ENCODE data around the gene TIMM17B.

DNA sequence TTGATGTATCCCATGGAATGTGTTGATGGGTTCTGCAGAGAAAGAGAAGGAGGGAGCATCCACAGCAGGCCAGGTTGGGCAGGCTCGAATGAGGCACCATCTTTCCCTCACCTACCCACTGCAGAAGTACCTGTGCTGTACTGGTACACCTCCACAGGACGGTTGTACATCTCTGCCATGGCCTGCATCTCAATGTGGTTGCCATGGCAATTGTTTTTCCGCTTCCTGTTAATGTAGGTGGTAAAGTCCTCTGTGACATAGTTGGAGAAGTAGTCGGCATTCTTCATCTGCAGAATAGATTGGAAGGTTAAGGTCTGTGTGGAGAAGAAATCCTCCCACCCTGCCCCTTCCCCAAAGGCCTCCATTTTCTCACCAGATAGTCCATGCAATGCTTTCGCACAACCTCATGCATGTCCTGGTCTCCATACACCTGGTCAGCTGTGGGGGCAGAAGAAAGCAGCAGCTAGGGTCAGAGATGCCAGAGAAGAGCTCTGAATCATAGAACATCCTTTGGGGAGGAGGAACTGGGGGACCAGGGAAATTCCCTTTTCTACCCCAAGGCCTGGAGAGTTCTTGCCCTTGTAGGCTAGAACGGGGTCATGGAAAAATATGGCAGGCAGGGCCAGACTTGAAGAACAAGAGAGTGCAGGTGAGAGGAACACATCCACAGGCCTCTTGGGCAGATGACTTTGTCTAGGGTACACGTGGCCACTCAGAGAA is 37.2 kb upstream of the TIMM17B start:
- TF ChIP-seq, protein P1, sequence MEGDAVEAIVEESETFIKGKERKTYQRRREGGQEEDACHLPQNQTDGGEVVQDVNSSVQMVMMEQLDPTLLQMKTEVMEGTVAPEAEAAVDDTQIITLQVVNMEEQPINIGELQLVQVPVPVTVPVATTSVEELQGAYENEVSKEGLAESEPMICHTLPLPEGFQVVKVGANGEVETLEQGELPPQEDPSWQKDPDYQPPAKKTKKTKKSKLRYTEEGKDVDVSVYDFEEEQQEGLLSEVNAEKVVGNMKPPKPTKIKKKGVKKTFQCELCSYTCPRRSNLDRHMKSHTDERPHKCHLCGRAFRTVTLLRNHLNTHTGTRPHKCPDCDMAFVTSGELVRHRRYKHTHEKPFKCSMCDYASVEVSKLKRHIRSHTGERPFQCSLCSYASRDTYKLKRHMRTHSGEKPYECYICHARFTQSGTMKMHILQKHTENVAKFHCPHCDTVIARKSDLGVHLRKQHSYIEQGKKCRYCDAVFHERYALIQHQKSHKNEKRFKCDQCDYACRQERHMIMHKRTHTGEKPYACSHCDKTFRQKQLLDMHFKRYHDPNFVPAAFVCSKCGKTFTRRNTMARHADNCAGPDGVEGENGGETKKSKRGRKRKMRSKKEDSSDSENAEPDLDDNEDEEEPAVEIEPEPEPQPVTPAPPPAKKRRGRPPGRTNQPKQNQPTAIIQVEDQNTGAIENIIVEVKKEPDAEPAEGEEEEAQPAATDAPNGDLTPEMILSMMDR (IDR thresholded peaks at IDR 0.05): no peak
- no peak for TF ChIP-seq POLR2A (IDR thresholded peaks at IDR 0.05)
